ENCODE results near the gene CNPPD1.

CNPPD1 gene

GRCh38 chr2:219178377-219179175 lies 1.9 kb upstream of the CNPPD1 start:
- peak; percentile 36 for DNase-seq

- peak; percentile 88 for DNase-seq
Observed at GRCh38 chr2:219177552-219178376, 1.0 kb upstream of the CNPPD1 start, which contains the start of gene RETREG2. RETREG2 (plus strand) TSS chr2:219178275; CDS start chr2:219178353, 78 bp downstream.

GRCh38 chr2:219175928-219176817 lies 552 bp downstream of the CNPPD1 start:
- peak; percentile 59 for DNase-seq

GRCh38 chr2:219175486-219175885 lies 1.2 kb downstream of the CNPPD1 start:
- DNase-seq = no peak

GRCh38 chr2:219174801-219175200 lies 1.9 kb downstream of the CNPPD1 start:
- DNase-seq = no peak

GRCh38 chr2:219174146-219174545 lies 2.6 kb downstream of the CNPPD1 start:
- no peak for DNase-seq

GRCh38 chr2:219173176-219173575 lies 3.5 kb downstream of the CNPPD1 start:
- DNase-seq = no peak

- no peak for DNase-seq
Observed at GRCh38 chr2:219172231-219173154, 4.2 kb downstream of the CNPPD1 start.

GRCh38 chr2:219171231-219171651 lies 5.5 kb downstream of the CNPPD1 start:
- peak; percentile 34 for DNase-seq

- no peak for DNase-seq
Observed at GRCh38 chr2:219169930-219170654, 6.6 kb downstream of the CNPPD1 start, which contains the start of gene SLC23A3. SLC23A3 (minus strand) TSS chr2:219170029; CDS start chr2:219169984, 45 bp downstream.

GRCh38 chr2:219168932-219169331 lies 7.8 kb downstream of the CNPPD1 start:
- no peak for DNase-seq

GRCh38 chr2:219168526-219168925 lies 8.2 kb downstream of the CNPPD1 start:
- no peak for DNase-seq

- DNase-seq = no peak
Observed at GRCh38 chr2:219167997-219168396, 8.7 kb downstream of the CNPPD1 start.

- DNase-seq = no peak
Observed at GRCh38 chr2:219165058-219165911, 11.4 kb downstream of the CNPPD1 start.

GRCh38 chr2:219163156-219163555 lies 13.6 kb downstream of the CNPPD1 start:
- DNase-seq = no peak

- DNase-seq = no peak
Observed at GRCh38 chr2:219161097-219161496, 15.6 kb downstream of the CNPPD1 start.

- peak; percentile 87 for DNase-seq
Observed at GRCh38 chr2:219160186-219161017, 16.3 kb downstream of the CNPPD1 start, which contains the start of gene NHEJ1. NHEJ1 (minus strand) TSS chr2:219160815; CDS start chr2:219158362, 2,453 bp downstream.

- no peak for DNase-seq
Observed at GRCh38 chr2:219159771-219160185, 16.9 kb downstream of the CNPPD1 start.

- DNase-seq = no peak
Observed at GRCh38 chr2:219158586-219158985, 18.1 kb downstream of the CNPPD1 start.
